GM13976 (cell line): ENCODE measurements around the gene MOB4.

ENCODE experiments used
- DNase-seq: peaks from one replicate; pipeline ENCODE4 v3.0.0; 2012; ENCODE audit warnings: low spot score
- CTCF ChIP-seq: IDR thresholded peaks from 2 replicates; pipeline ENCODE4 v1.5.1; 2012; ENCODE audit warnings: borderline replicate concordance, mild to moderate bottlenecking; ENCODE audit not compliant: insufficient read depth; ENCODE audit errors: extremely low read depth, missing control alignments, control extremely low read depth
- in situ Hi-C: fragments of 300-500 bp; cut with MboI; formaldehyde crosslinking; loops from one replicate; pipeline ENCODE4 v1.12.0; 2022; ENCODE audit warnings: low sequenced_read_pairs, mixed read lengths, inconsistent platforms; ENCODE audit not compliant: unreplicated experiment

MOB4 gene

GRCh38 chr2:197598450-197598849 is 82.6 kb downstream of the MOB4 start:
- no peak for DNase-seq
- in situ Hi-C loops, result no loop called here
- no peak for TF ChIP-seq CTCF

GRCh38 chr2:197599285-197599965 is 83.6 kb downstream of the MOB4 start:
- peak; percentile 57 for DNase-seq
- in situ Hi-C loops, result no loop called here
- TF ChIP-seq CTCF, result peak; percentile 12

- no peak for DNase-seq
- in situ Hi-C loops, result no loop called here
- no peak for TF ChIP-seq CTCF
These were observed 84.4 kb downstream of the MOB4 start for GRCh38 chr2:197600306-197600705.

- no peak for DNase-seq
- TF ChIP-seq CTCF, result no peak
- in situ Hi-C loops, result no loop called here
These were observed 85.9 kb downstream of the MOB4 start for GRCh38 chr2:197601726-197602125.
